Stomach smooth muscle (tissue), 2 donors: ENCODE measurements around the gene ATF7IP.
"Not testable (repeated sequence)": the region's sequence is repeated elsewhere in the genome, so short reads cannot be mapped to it uniquely, and the experiment has no call there.

ENCODE experiments used
- H3K27ac ChIP-seq: one replicate; pipeline ENCODE4 v1.7.0; 2013; ENCODE audit warnings: mild to moderate bottlenecking, low read length, inconsistent platforms
- H3K27me3 ChIP-seq, 2 donors: one replicate each; pipeline ENCODE4 v1.7.0; 2013; ENCODE audit warnings: low read length in 2 of 2; ENCODE audit not compliant: insufficient read depth in 2 of 2, control insufficient read depth in 1 of 2
- H3K36me3 ChIP-seq, 2 donors: one replicate each; pipeline ENCODE4 v1.7.0; 2013; ENCODE audit warnings: low read length in 2 of 2; ENCODE audit not compliant: control insufficient read depth in 2 of 2, insufficient read depth in 2 of 2
- H3K4me1 ChIP-seq: one replicate; pipeline ENCODE4 v1.7.0; 2013; ENCODE audit warnings: low read length; ENCODE audit not compliant: control insufficient read depth, insufficient read depth
- H3K4me3 ChIP-seq, 2 donors: one replicate each; pipeline ENCODE4 v1.7.0; 2013; ENCODE audit warnings: low read length in 2 of 2
- H3K9ac ChIP-seq, 2 donors: one replicate each; pipeline ENCODE4 v1.7.0; 2013; ENCODE audit warnings: low read length in 2 of 2, mild to moderate bottlenecking in 1 of 2
- H3K9me3 ChIP-seq, 2 donors: one replicate each; pipeline ENCODE4 v1.7.0; 2013; ENCODE audit warnings: low read length in 2 of 2; ENCODE audit not compliant: control insufficient read depth in 2 of 2
- donor health status: healthy.
- donor health status: Pancreatic carcinoma.

Gene ATF7IP

GRCh38 chr12:14365294-14366208 is at the start of gene ATF7IP:
Gene ATF7IP (plus strand): TSS chr12:14365682. CDS start chr12:14423916, 58,234 bp downstream.
- Histone ChIP-seq H3K9ac (peak within 1 kb of the TSS; percentile 82 to 92), H3K9me3 (no peaks in the 10 kb centered on the region), H3K4me1 (no peaks in the 10 kb centered on the region), H3K4me3 (peak within 1 kb of the TSS; percentile 77 to 84), H3K27ac (peak within 1 kb of the TSS; percentile 95), H3K36me3 (no peaks in the 10 kb centered on the region), H3K27me3 (no peaks in the 10 kb centered on the region)

GRCh38 chr12:14317362-14318146 is 47.9 kb upstream of the ATF7IP start:
- Histone ChIP-seq H3K4me3 (no peak overlapping the region), H3K27ac (no peak overlapping the region), H3K9ac (no peak overlapping the region), H3K36me3 (no peaks in the 10 kb centered on the region), H3K27me3 (no peaks in the 10 kb centered on the region), H3K4me1 (no peaks in the 10 kb centered on the region), H3K9me3 (no peaks in the 10 kb centered on the region)

GRCh38 chr12:14319704-14320427 is 45.6 kb upstream of the ATF7IP start:
- H3K4me1 ChIP-seq, H3K27me3 ChIP-seq, H3K27ac ChIP-seq, H3K36me3 ChIP-seq, H3K9ac ChIP-seq, H3K4me3 ChIP-seq, H3K9me3 ChIP-seq: not testable (repeated sequence)

GRCh38 chr12:14322403-14322802 is 43.1 kb upstream of the ATF7IP start:
- Histone ChIP-seq H3K4me3 (no peak overlapping the region), H3K9me3 (no peaks in the 10 kb centered on the region), H3K36me3 (no peaks in the 10 kb centered on the region), H3K27ac (no peak overlapping the region), H3K27me3 (no peaks in the 10 kb centered on the region), H3K4me1 (no peaks in the 10 kb centered on the region), H3K9ac (no peak overlapping the region)

GRCh38 chr12:14325716-14326343 is 39.7 kb upstream of the ATF7IP start:
- H3K9me3 ChIP-seq, result no peaks in the 10 kb centered on the region
- no peaks in the 10 kb centered on the region for H3K36me3 ChIP-seq
- H3K4me1 ChIP-seq, result no peaks in the 10 kb centered on the region
- H3K27me3 ChIP-seq, result no peaks in the 10 kb centered on the region
- no peak overlapping the region for H3K4me3 ChIP-seq
- H3K9ac ChIP-seq, result no peak overlapping the region
- H3K27ac ChIP-seq, result no peak overlapping the region

GRCh38 chr12:14326699-14327098 is 38.8 kb upstream of the ATF7IP start:
- Histone ChIP-seq H3K9me3 (no peaks in the 10 kb centered on the region), H3K4me3 (no peak overlapping the region), H3K36me3 (no peaks in the 10 kb centered on the region), H3K4me1 (no peaks in the 10 kb centered on the region), H3K9ac (no peak overlapping the region), H3K27ac (no peak overlapping the region), H3K27me3 (no peaks in the 10 kb centered on the region)

GRCh38 chr12:14327711-14328110 is 37.8 kb upstream of the ATF7IP start:
- Histone ChIP-seq H3K9ac (no peak overlapping the region), H3K4me1 (no peaks in the 10 kb centered on the region), H3K27ac (no peak overlapping the region), H3K4me3 (no peak overlapping the region), H3K27me3 (no peaks in the 10 kb centered on the region), H3K9me3 (peaks cover 0 to 5% of the 10 kb centered on the region in 2 donors), H3K36me3 (no peaks in the 10 kb centered on the region)

GRCh38 chr12:14332482-14332881 is 33.0 kb upstream of the ATF7IP start:
- no peak overlapping the region for H3K9ac ChIP-seq
- H3K27ac ChIP-seq, result no peak overlapping the region
- H3K9me3 ChIP-seq, result peaks cover 8% of the 10 kb centered on the region in 2 donors
- no peaks in the 10 kb centered on the region for H3K4me1 ChIP-seq
- H3K36me3 ChIP-seq, result no peaks in the 10 kb centered on the region
- H3K27me3 ChIP-seq, result no peaks in the 10 kb centered on the region
- H3K4me3 ChIP-seq, result no peak overlapping the region

GRCh38 chr12:14340371-14340770 is 25.1 kb upstream of the ATF7IP start:
- no peak overlapping the region for H3K9ac ChIP-seq
- H3K36me3 ChIP-seq, result no peaks in the 10 kb centered on the region
- H3K4me1 ChIP-seq, result no peaks in the 10 kb centered on the region
- H3K27me3 ChIP-seq, result no peaks in the 10 kb centered on the region
- no peak overlapping the region for H3K27ac ChIP-seq
- peaks cover 5 to 8% of the 10 kb centered on the region in 2 donors for H3K9me3 ChIP-seq
- H3K4me3 ChIP-seq, result no peak overlapping the region

GRCh38 chr12:14351524-14351923 is 14.0 kb upstream of the ATF7IP start:
- not testable (repeated sequence) for H3K36me3 ChIP-seq, H3K4me3 ChIP-seq, H3K27me3 ChIP-seq, H3K27ac ChIP-seq, H3K9me3 ChIP-seq, H3K4me1 ChIP-seq, H3K9ac ChIP-seq
